Neuronal stem cell (in vitro differentiated cells): ENCODE measurements around the gene SLC22A31.

ENCODE experiments used
- DNase-seq: peaks from one replicate; pipeline ENCODE4 v3.0.0-alpha.2; 2013; ENCODE audit warnings: low spot score
- H2AFZ ChIP-seq: one replicate; pipeline ENCODE4 v1.6.1; 2013; ENCODE audit warnings: mild to moderate bottlenecking, low read length, inconsistent platforms
- H2AK5ac ChIP-seq: 2 replicates; pipeline ENCODE4 v1.6.1; 2013; ENCODE audit warnings: low read depth, mild to moderate bottlenecking, inconsistent platforms, low read length, moderate library complexity, mixed read lengths
- H2BK120ac ChIP-seq: 2 replicates; pipeline ENCODE4 v1.6.1; 2013; ENCODE audit warnings: low read depth, mild to moderate bottlenecking, inconsistent platforms, low read length, moderate library complexity, mixed read lengths
- H2BK12ac ChIP-seq: one replicate; pipeline ENCODE4 v1.6.1; 2013; ENCODE audit warnings: low read length, inconsistent platforms
- H2BK15ac ChIP-seq: 2 replicates; pipeline ENCODE4 v1.6.1; 2013; ENCODE audit warnings: mild to moderate bottlenecking, low read length, inconsistent platforms, mixed read lengths
- H2BK5ac ChIP-seq: one replicate; pipeline ENCODE4 v1.6.1; 2013; ENCODE audit warnings: inconsistent platforms, mild to moderate bottlenecking, low read length, moderate library complexity
- H3K14ac ChIP-seq: one replicate; pipeline ENCODE4 v1.6.1; 2013; ENCODE audit warnings: low read length, inconsistent platforms
- H3K18ac ChIP-seq: 2 replicates; pipeline ENCODE4 v1.6.1; 2013; ENCODE audit warnings: low read length, inconsistent platforms
- H3K23ac ChIP-seq: 2 replicates; pipeline ENCODE4 v1.6.1; 2013; ENCODE audit warnings: low read depth, mild to moderate bottlenecking, mixed read lengths, low read length, inconsistent platforms; ENCODE audit not compliant: poor library complexity
- H3K27ac ChIP-seq: replicated peaks from 3 replicates; pipeline ENCODE4 v1.5.1; 2013; ENCODE audit warnings: low read length, inconsistent platforms
- H3K27me3 ChIP-seq, 3 experiments: 2 replicates each; pipeline ENCODE4 v1.6.1; 2013; ENCODE audit warnings: low read length in 3 of 3, mild to moderate bottlenecking in 2 of 3, inconsistent platforms in 1 of 3, low read depth in 1 of 3, mixed read lengths in 1 of 3, moderate library complexity in 1 of 3; ENCODE audit not compliant: control insufficient read depth in 3 of 3, insufficient read depth in 3 of 3
- H3K36me3 ChIP-seq, 2 donors: replicated peaks in 1 of 2; 2 replicates each; pipeline ENCODE4 v1.6.1; 2013; ENCODE audit warnings: low read length in 2 of 2; ENCODE audit not compliant: control insufficient read depth in 2 of 2, insufficient read depth in 2 of 2
- H3K4ac ChIP-seq: 2 replicates; pipeline ENCODE4 v1.6.1; 2013; ENCODE audit warnings: inconsistent platforms, mild to moderate bottlenecking, low read length, moderate library complexity
- H3K4me1 ChIP-seq, 2 donors: 1 replicate in 1 of 2; 2 replicates in 1 of 2; pipeline ENCODE4 v1.6.1; 2013; ENCODE audit warnings: low read length in 2 of 2, low read depth in 1 of 2; ENCODE audit not compliant: control insufficient read depth in 2 of 2, insufficient read depth in 1 of 2
- H3K4me2 ChIP-seq: one replicate; pipeline ENCODE4 v1.6.1; 2013; ENCODE audit warnings: mild to moderate bottlenecking, low read length, inconsistent platforms; ENCODE audit not compliant: insufficient read depth, poor library complexity, severe bottlenecking
- H3K4me3 ChIP-seq, 2 donors: 2 replicates each; pipeline ENCODE4 v1.5.1; 2013; ENCODE audit warnings: low read length in 2 of 2, mild to moderate bottlenecking in 2 of 2, inconsistent platforms in 1 of 2, moderate library complexity in 1 of 2
- H3K79me1 ChIP-seq: one replicate; pipeline ENCODE4 v1.6.1; 2013; ENCODE audit warnings: low read depth, mild to moderate bottlenecking, inconsistent platforms, low read length, moderate library complexity
- H3K9ac ChIP-seq: one replicate; pipeline ENCODE4 v1.6.1; 2013; ENCODE audit warnings: mild to moderate bottlenecking, low read depth, low read length, inconsistent platforms; ENCODE audit not compliant: poor library complexity
- H3K9me3 ChIP-seq, 2 donors: replicated peaks in 1 of 2; 2 replicates each; pipeline versions ENCODE3 to v1.6.1; 2013; ENCODE audit warnings: low read length in 2 of 2, mild to moderate bottlenecking in 2 of 2, inconsistent platforms in 1 of 2, low read depth in 1 of 2, mixed read lengths in 1 of 2, moderate library complexity in 1 of 2; ENCODE audit not compliant: control insufficient read depth in 2 of 2, insufficient read depth in 1 of 2
- H4K8ac ChIP-seq: one replicate; pipeline ENCODE4 v1.6.1; 2013; ENCODE audit warnings: low read depth, mild to moderate bottlenecking, inconsistent platforms, low read length, moderate library complexity
- H4K91ac ChIP-seq: one replicate; pipeline ENCODE4 v1.6.1; 2013; ENCODE audit warnings: low read length, low read depth, mild to moderate bottlenecking, inconsistent platforms; ENCODE audit not compliant: poor library complexity
- WGBS, 2 donors: extraction: QIAGEN DNeasy Blood & Tissue Kit; methylation state at CpG; one replicate each; pipeline ENCODE4 v1.1.7; 2013; ENCODE audit warnings: missing lambda C conversion rate in 2 of 2, mixed read lengths in 1 of 2; ENCODE audit not compliant: insufficient read length in 2 of 2, insufficient replicate concordance in 1 of 2; ENCODE audit errors: extremely low coverage in 2 of 2; 5-methylcytosine and 5-hydroxymethylcytosine counted together

Gene SLC22A31

DNA sequence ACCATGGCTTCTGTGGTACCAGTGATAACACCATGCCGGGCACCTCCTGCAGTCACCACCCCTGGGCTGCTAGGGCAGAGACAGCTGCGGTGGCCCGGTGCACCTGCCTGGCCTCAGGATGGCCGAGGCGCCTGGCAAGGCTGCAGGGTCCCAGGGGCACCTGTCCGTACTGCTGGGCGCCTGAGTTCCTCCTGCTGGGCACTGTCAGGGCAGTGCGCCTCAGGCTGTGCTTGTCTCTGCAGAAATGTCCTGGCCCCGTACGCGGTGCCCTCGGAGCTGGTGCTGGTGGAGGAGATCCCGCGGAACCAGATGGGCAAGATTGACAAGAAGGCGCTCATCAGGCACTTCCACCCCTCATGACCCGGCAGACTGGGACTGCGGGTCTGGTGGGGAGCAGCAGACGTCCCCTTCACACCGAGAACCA lies 46.5 kb downstream of the SLC22A31 start:
- Histone ChIP-seq H2BK15ac (no peak overlapping the region), H3K4me2 (no peak overlapping the region), H3K79me1 (no peaks in the 10 kb centered on the region)

DNA sequence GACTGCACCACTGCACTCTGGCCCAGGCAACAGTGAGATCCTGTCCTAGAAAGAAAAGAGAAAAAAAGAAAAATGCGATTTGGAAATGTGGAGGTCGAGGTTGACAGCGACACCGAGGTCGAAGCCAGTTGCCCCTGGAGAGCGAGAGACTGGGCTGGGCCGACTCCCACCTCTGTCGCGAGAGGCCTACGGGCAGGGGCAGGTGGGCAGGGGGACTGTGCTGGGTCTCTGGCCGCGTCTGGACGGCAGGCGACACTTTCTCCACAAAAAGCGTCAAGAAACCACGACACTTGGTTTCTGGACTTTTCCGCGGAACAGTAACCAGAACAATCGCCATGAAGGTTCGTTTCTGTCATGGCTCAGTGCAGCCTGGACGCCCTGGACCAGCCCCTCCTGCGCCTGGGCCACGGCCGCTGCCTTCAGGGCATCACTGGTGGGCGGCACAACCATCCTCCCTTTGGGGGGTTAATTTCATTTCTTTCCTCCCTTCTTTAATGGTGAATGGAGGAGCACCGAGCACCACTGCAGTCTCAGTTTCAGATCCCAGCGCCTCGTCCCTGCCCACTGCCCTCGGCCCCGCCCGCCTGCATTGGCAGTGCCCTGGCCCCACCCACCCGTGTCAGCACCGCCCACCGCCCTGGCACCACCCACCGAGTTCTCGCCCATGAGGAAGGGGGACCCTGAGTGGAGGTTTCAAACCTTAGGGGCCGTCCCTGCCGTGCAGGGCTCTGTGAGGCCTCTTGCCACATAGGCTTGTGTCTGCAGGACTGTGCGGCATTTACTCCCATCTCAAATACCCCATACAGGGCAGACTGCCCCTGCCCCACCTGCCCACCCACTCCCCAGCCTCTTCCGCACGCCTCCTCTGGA lies 47.3 kb downstream of the SLC22A31 start:
- Histone ChIP-seq H3K23ac (no peak overlapping the region), H3K9ac (no peak overlapping the region), H3K14ac (no peak overlapping the region), H3K79me1 (no peaks in the 10 kb centered on the region), H3K4ac (no peak overlapping the region), H2BK5ac (no peak overlapping the region), H3K27ac (no peak overlapping the region), H3K4me2 (no peak overlapping the region), H4K8ac (no peak overlapping the region), H2AFZ (no peak overlapping the region), H2BK120ac (no peak overlapping the region), H3K18ac (no peak overlapping the region), H3K27me3 (peaks cover 0 to 2% (median 0%) of the 10 kb centered on the region in 3 experiments), H3K36me3 (peaks cover 7 to 31% of the 10 kb centered on the region in 2 donors), H2BK15ac (no peak overlapping the region), H2AK5ac (no peak overlapping the region), H4K91ac (no peak overlapping the region), H3K4me1 (no peaks in the 10 kb centered on the region), H3K9me3 (peaks cover 11 to 19% of the 10 kb centered on the region in 2 donors), H2BK12ac (no peak overlapping the region), H3K4me3 (no peak overlapping the region)
- no peak for DNase-seq
- WGBS, 2 donors, result no CpG with 5 or more reads among the region's 41 CpGs

More for the DNA sequence above, 46.5 kb downstream of the SLC22A31 start:
- no CpG with 5 or more reads among the region's 19 CpGs for WGBS, 2 donors
- Histone ChIP-seq H3K4me3 (no peak overlapping the region), H3K4ac (no peak overlapping the region), H3K4me1 (no peaks in the 10 kb centered on the region), H4K8ac (no peak overlapping the region), H3K36me3 (peaks cover 5 to 27% of the 10 kb centered on the region in 2 donors), H3K27me3 (peaks cover 0 to 2% (median 0%) of the 10 kb centered on the region in 3 experiments), H3K9ac (peak overlapping the region; percentile 35), H2AFZ (no peak overlapping the region), H2BK5ac (no peak overlapping the region), H3K23ac (peak overlapping the region; percentile 47), H3K27ac (no peak overlapping the region), H4K91ac (no peak overlapping the region), H3K14ac (no peak overlapping the region), H3K18ac (no peak overlapping the region), H3K9me3 (peaks cover 13 to 15% of the 10 kb centered on the region in 2 donors), H2BK12ac (no peak overlapping the region), H2AK5ac (no peak overlapping the region), H2BK120ac (no peak overlapping the region)
- DNase-seq, result no peak

DNA sequence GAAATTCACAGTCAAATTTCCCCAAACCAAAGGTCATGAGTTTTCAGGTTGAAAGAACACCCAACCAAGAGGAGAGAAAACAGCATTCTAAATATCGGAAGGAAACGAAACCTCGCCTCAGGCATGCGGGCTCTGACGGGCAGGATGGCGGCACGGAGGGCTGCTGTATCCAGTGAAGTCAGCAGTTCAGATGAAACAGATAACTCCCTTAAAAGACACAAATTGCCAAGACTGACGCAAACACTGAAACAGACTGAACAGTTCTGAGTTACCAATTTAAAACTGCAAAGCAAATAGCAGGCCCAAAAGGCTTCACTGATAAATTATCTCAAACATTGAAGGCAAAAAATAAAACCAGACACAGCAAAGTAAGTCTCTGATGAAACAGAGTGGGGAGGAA lies 49.4 kb downstream of the SLC22A31 start:
- Histone ChIP-seq H4K91ac (no peak overlapping the region), H3K36me3 (peaks cover 17 to 45% of the 10 kb centered on the region in 2 donors), H3K27ac (no peak overlapping the region), H3K4me2 (no peak overlapping the region), H3K9ac (no peak overlapping the region), H3K18ac (no peak overlapping the region), H2BK5ac (no peak overlapping the region), H2BK15ac (no peak overlapping the region), H3K14ac (no peak overlapping the region), H3K27me3 (no peaks in the 10 kb centered on the region), H3K79me1 (no peaks in the 10 kb centered on the region), H3K4ac (no peak overlapping the region), H3K9me3 (peaks cover 6 to 26% of the 10 kb centered on the region in 2 donors), H3K23ac (no peak overlapping the region), H4K8ac (no peak overlapping the region), H2AFZ (no peak overlapping the region), H3K4me1 (no peaks in the 10 kb centered on the region), H2BK12ac (no peak overlapping the region), H3K4me3 (no peak overlapping the region), H2AK5ac (no peak overlapping the region), H2BK120ac (no peak overlapping the region)
- DNase-seq, result no peak
- no CpG with 5 or more reads among the region's 8 CpGs for WGBS, 2 donors

DNA sequence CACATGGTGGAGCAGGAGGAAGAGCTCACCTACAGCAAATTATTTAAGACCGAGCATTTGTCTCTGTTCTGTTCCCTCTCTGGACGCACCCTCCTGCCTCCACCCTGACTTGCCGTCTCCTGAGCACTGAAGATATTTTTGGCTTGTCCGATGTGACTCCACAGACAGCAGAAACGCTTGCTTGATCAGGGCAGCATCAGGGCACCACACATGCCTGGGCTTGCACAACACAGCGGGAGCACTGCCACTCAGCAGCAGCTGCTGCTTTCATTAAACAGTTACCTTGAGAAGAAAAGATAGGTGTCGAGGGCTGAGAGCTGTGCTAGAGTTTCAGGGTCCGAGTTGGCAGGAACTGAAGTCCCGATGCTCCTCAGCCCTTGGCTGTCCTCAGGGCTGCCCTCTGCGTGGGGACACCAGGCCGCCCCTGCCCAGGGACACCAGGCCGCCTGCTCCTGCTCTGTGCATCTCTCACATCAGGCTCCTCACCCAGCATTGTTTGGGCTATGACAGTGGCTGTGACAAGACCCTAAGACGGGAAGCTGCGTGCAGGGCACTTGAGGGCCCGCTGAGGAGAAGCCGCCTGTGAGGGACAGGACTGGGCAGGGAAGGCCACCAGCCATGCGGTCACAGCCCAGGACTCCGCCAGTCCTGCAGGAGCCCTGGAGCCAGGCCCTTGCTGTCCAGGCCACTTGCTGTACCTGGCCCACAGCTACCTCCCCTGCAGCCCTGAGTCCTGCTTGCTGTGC lies 50.1 kb downstream of the SLC22A31 start:
- Histone ChIP-seq H3K27ac (no peak overlapping the region), H2BK15ac (no peak overlapping the region), H3K23ac (no peak overlapping the region), H3K4me3 (peak overlapping the region in 1 of 2 donors; percentile 55), H3K9me3 (peaks cover 6 to 26% of the 10 kb centered on the region in 2 donors), H3K36me3 (peaks cover 17 to 52% of the 10 kb centered on the region in 2 donors), H2BK5ac (no peak overlapping the region), H3K4me1 (no peaks in the 10 kb centered on the region), H4K91ac (no peak overlapping the region), H3K4ac (no peak overlapping the region), H3K9ac (no peak overlapping the region), H3K79me1 (no peaks in the 10 kb centered on the region), H2BK120ac (no peak overlapping the region), H2BK12ac (no peak overlapping the region), H3K18ac (no peak overlapping the region), H2AFZ (no peak overlapping the region), H3K14ac (peak overlapping the region; percentile 27), H3K4me2 (no peak overlapping the region), H4K8ac (no peak overlapping the region), H2AK5ac (no peak overlapping the region), H3K27me3 (no peaks in the 10 kb centered on the region)
- DNase-seq, result no peak
- no CpG with 5 or more reads among the region's 18 CpGs for WGBS, 2 donors
